Sigmoid colon (tissue), 7 donors: ENCODE results near the gene TET1. TPM values are rescaled to one million over a fixed set of nuclear protein-coding genes. Genes with fewer than 3 reads are reported as not detected.

Experiments
- DNase-seq: peaks from one replicate; pipeline ENCODE4 v3.0.0-alpha.2; 2019
- H3K27ac ChIP-seq, 4 donors: fragments of 200-600 bp; sonication (generic); one replicate each; pipeline ENCODE4 v1.5.1; 2016 to 2019; ENCODE audit warnings: mild to moderate bottlenecking in 1 of 4
- H3K27me3 ChIP-seq, 3 donors: fragments of 200-600 bp; sonication (generic); one replicate each; pipeline ENCODE4 v1.5.1; 2019; ENCODE audit warnings: mild to moderate bottlenecking in 1 of 3
- H3K36me3 ChIP-seq, 4 donors: fragments of 200-600 bp; sonication (generic); one replicate each; pipeline ENCODE4 v1.5.1; 2016 to 2019
- H3K4me1 ChIP-seq, 4 donors: fragments of 200-600 bp; sonication (generic); one replicate each; pipeline ENCODE4 v1.5.1; 2017 to 2019
- H3K4me3 ChIP-seq, 4 donors: fragments of 200-600 bp; sonication (generic); one replicate each; pipeline ENCODE4 v1.5.1; 2017 to 2019; ENCODE audit warnings: mild to moderate bottlenecking in 2 of 4, moderate library complexity in 1 of 4
- H3K9me3 ChIP-seq, 4 donors: fragments of 200-600 bp in 3 of 4; sonication (generic) in 3 of 4; one replicate each; pipeline versions ENCODE4 v1.5.1 to v1.6.1; 2013 to 2019
- CTCF ChIP-seq, 4 experiments: fragments of 450-650 bp in 3 of 4; fragments of 200-600 bp in 1 of 4; IDR thresholded peaks; one replicate each; pipeline ENCODE4 v1.5.1; 2016 to 2019; ENCODE audit warnings: antibody characterized with exemption in 4 of 4, mild to moderate bottlenecking in 3 of 4, moderate library complexity in 2 of 4
- EP300 ChIP-seq, 4 donors: sonication (generic); formaldehyde crosslinking; IDR thresholded peaks; one replicate each; pipeline ENCODE4 v1.6.1; 2017; ENCODE audit warnings: antibody characterized with exemption in 4 of 4
- POLR2A ChIP-seq, 2 donors: fragments of 450-650 bp; IDR thresholded peaks; one replicate each; pipeline ENCODE4 v1.6.1; 2016; ENCODE audit warnings: antibody characterized with exemption in 2 of 2, mild to moderate bottlenecking in 2 of 2, moderate library complexity in 2 of 2
- POLR2AphosphoS5 ChIP-seq, 4 donors: sonication (generic); formaldehyde crosslinking; IDR thresholded peaks; one replicate each; pipeline ENCODE4 v1.6.1; 2017; ENCODE audit warnings: antibody characterized with exemption in 4 of 4
- WGBS, 2 donors: extraction: QIAGEN DNeasy Blood & Tissue Kit; methylation state at CpG; one replicate each; pipeline ENCODE4 v1.1.7; 2013; 5-methylcytosine and 5-hydroxymethylcytosine counted together
- intact Hi-C: fragments of 100-400 bp; cut with DNase I; formaldehyde crosslinking; loops from one replicate; pipeline ENCODE4 v1.15.1; 2023
- polyA plus RNA-seq, 3 donors: library from polyadenylated mRNA; stranded (reverse); fragments of 200-250 nt; gene quantifications; one replicate each; pipeline ENCODE4 v1.2.3, GENCODE V29; 2013
- total RNA-seq, 4 donors: library from RNA; depleted of rRNA; stranded (reverse); fragments of >200 nt; gene quantifications; one replicate each; pipeline ENCODE4 v1.1.0, GENCODE V29; 2016
- donor health status: healthy with polysubstance abuse.
- donor health status: Bipolar disorder and iron deficiency.
- donor health status: healthy.

Gene TET1
- total and polyA plus RNA-seq, 7 donors: under 0.01 to 8.9 (median 6.5) TPM; not detected in 1

- TF ChIP-seq POLR2A (IDR thresholded peaks at IDR 0.05): no peak
- no peak for TF ChIP-seq CTCF (IDR thresholded peaks at IDR 0.05)
- TF ChIP-seq POLR2AphosphoS5 (IDR thresholded peaks at IDR 0.05): no peak
- no peak for TF ChIP-seq EP300 (IDR thresholded peaks at IDR 0.05)
- no peaks in the 10 kb centered on the region for H3K27me3 ChIP-seq
- peaks cover 0 to 25% (median 11%) of the 10 kb centered on the region in 4 donors for H3K4me1 ChIP-seq
- intact Hi-C loops: no loop called here
- no peaks in the 10 kb centered on the region for H3K9me3 ChIP-seq
- DNase-seq: no peak
- no peak overlapping the region for H3K27ac ChIP-seq
- no peaks in the 10 kb centered on the region for H3K36me3 ChIP-seq
- no peak overlapping the region for H3K4me3 ChIP-seq
- 59 to 84% methylated on average over 2 of the region's 2 CpGs for WGBS, 2 donors
Observed at GRCh38 chr10:68566955-68567354, 6.8 kb downstream of the TET1 start.

- Histone ChIP-seq H3K9me3 (no peaks in the 10 kb centered on the region), H3K4me3 (no peak overlapping the region), H3K27ac (no peak overlapping the region), H3K36me3 (peaks cover 0 to 6% (median 0%) of the 10 kb centered on the region in 4 donors), H3K27me3 (no peaks in the 10 kb centered on the region), H3K4me1 (no peaks in the 10 kb centered on the region)
- intact Hi-C loops: no loop called here
- TF ChIP-seq EP300 (IDR thresholded peaks at IDR 0.05) (no peak), POLR2AphosphoS5 (IDR thresholded peaks at IDR 0.05) (no peak), POLR2A (IDR thresholded peaks at IDR 0.05) (no peak), CTCF (IDR thresholded peaks at IDR 0.05) (no peak)
- WGBS, 2 donors: 69 to 75% methylated on average over 5 of the region's 5 CpGs
- peak; percentile 3 for DNase-seq
Observed at GRCh38 chr10:68572151-68572550, 12.0 kb downstream of the TET1 start.

GRCh38 chr10:68574051-68574450, 13.9 kb downstream of the TET1 start:
- 95 to 98% methylated on average over 2 of the region's 2 CpGs for WGBS, 2 donors
- H3K4me1 ChIP-seq: no peaks in the 10 kb centered on the region
- H3K36me3 ChIP-seq: peaks cover 0 to 6% (median 0%) of the 10 kb centered on the region in 4 donors
- peak; percentile 19 for DNase-seq
- no peaks in the 10 kb centered on the region for H3K9me3 ChIP-seq
- no peak for TF ChIP-seq CTCF (IDR thresholded peaks at IDR 0.05)
- no peak overlapping the region for H3K27ac ChIP-seq
- no peak overlapping the region for H3K4me3 ChIP-seq
- no peaks in the 10 kb centered on the region for H3K27me3 ChIP-seq
- intact Hi-C loops: no loop called here

GRCh38 chr10:68576118-68576517, 16.0 kb downstream of the TET1 start:
- no peak for DNase-seq
- 76 to 85% methylated on average over 5 of the region's 5 CpGs for WGBS, 2 donors
- intact Hi-C loops: no loop called here

More at GRCh38 chr10:68576118-68576517, 16.0 kb downstream of the TET1 start:
- H3K27me3 ChIP-seq: no peaks in the 10 kb centered on the region
- H3K4me3 ChIP-seq: no peak overlapping the region
- no peaks in the 10 kb centered on the region for H3K9me3 ChIP-seq
- H3K36me3 ChIP-seq: peaks cover 0 to 6% (median 0%) of the 10 kb centered on the region in 4 donors
- no peaks in the 10 kb centered on the region for H3K4me1 ChIP-seq
- TF ChIP-seq CTCF (IDR thresholded peaks at IDR 0.05): no peak
- TF ChIP-seq EP300 (IDR thresholded peaks at IDR 0.05): no peak
- no peak for TF ChIP-seq POLR2AphosphoS5 (IDR thresholded peaks at IDR 0.05)
- no peak overlapping the region for H3K27ac ChIP-seq
